ENCODE results near the gene EVI2A. TPM values are rescaled to one million over a fixed set of nuclear protein-coding genes. Genes with fewer than 3 reads are reported as not detected.

The EVI2A gene
- total and polyA plus RNA-seq, 5 experiments from 2014 or later: 44.3 to 119 (median 57.0) TPM

Other genes with a start within 250 kb of the EVI2A start
- gene NF1, start 226.6 kb downstream of the EVI2A start, total RNA-seq: 10 to 100 TPM; 45.9 to 47.3 TPM
- gene NF1, start 226.6 kb downstream of the EVI2A start, polyA plus RNA-seq: 10 to 100 TPM in 2 of 3 donors, 1 to 10 TPM in 1; 7.5 to 14.3 (median 11.0) TPM
- 1 to 10 TPM in 1 of 2 experiments, under 1 TPM in 1; 0.70 to 1.3 TPM for gene OMG, start 24.4 kb downstream of the EVI2A start, total RNA-seq
- not detected for gene OMG, start 24.4 kb downstream of the EVI2A start, polyA plus RNA-seq
- gene EVI2B, start 7.6 kb downstream of the EVI2A start, total RNA-seq: 100 to 1,000 TPM; 146 to 159 TPM
- 10 to 100 TPM; 69.5 to 82.1 (median 79.7) TPM for gene EVI2B, start 7.6 kb downstream of the EVI2A start, polyA plus RNA-seq
- 10 to 100 TPM; 49.7 to 51.1 TPM for gene RAB11FIP4, start 70.1 kb upstream of the EVI2A start, total RNA-seq
- 10 to 100 TPM; 14.9 to 18.6 (median 17.5) TPM for gene RAB11FIP4, start 70.1 kb upstream of the EVI2A start, polyA plus RNA-seq

Data from naive thymus-derived CD8-positive, alpha-beta T cell (primary cell).